WTC11 (cell line): Measurements from ENCODE around the gene WNT3A. TPM values are rescaled to one million over a fixed set of nuclear protein-coding genes. Genes with fewer than 3 reads are reported as not detected.

ENCODE experiments used
- ATAC-seq: fragments of 200-7000 bp; cut with Tn5 transposase; 2 replicates; pipeline ENCODE4 v1.10.0; 2021; ENCODE audit warnings: mild to moderate bottlenecking, moderate library complexity
- CTCF ChIA-PET: fragments of 300-600 bp; sonication (Branson Sonifier 250); formaldehyde crosslinking; loops from one replicate; lab custom pipeline; 2021; ENCODE audit warnings: antibody characterized with exemption; lab: Charles Lee
- POLR2A ChIA-PET: fragments of 350-600 bp; sonication (Branson Sonifier 250); formaldehyde crosslinking; loops from one replicate; lab custom pipeline; 2021; ENCODE audit warnings: antibody characterized with exemption; lab: Charles Lee
- DNase-seq: peaks from one replicate; pipeline ENCODE4 v3.0.0; 2021; ENCODE audit warnings: low spot score
- H3K27ac Mint-ChIP-seq: 2 replicates; pipeline ENCODE4 v1.8.0; 2021; ENCODE audit warnings: mixed read lengths
- H3K27me3 Mint-ChIP-seq: 2 replicates; pipeline ENCODE4 v1.8.0; 2021; ENCODE audit warnings: low read depth, mild to moderate bottlenecking, moderate library complexity, mixed read lengths
- H3K36me3 Mint-ChIP-seq: 2 replicates; pipeline ENCODE4 v1.8.0; 2021; ENCODE audit warnings: mixed read lengths
- H3K4me1 Mint-ChIP-seq: 2 replicates; pipeline ENCODE4 v1.8.0; 2022; ENCODE audit warnings: mixed read lengths
- H3K4me3 Mint-ChIP-seq: 2 replicates; pipeline ENCODE4 v1.8.0; 2021; ENCODE audit warnings: mild to moderate bottlenecking, moderate library complexity, mixed read lengths
- H3K9me3 Mint-ChIP-seq: 2 replicates; pipeline ENCODE4 v1.8.0; 2021; ENCODE audit warnings: mixed read lengths
- AR ChIP-seq: fragments of 250-450 bp; sonication (Bioruptor Pico); IDR thresholded peaks from 2 replicates; pipeline ENCODE4 v1.9.0; 2021; ENCODE audit warnings: mild to moderate bottlenecking
- ESRRA ChIP-seq: sonication (generic); formaldehyde crosslinking; IDR thresholded peaks from 2 replicates; pipeline ENCODE4 v1.8.1; 2022; ENCODE audit warnings: mild to moderate bottlenecking, missing genetic modification reagents, borderline replicate concordance
- FOXP1 ChIP-seq: sonication (generic); formaldehyde crosslinking; IDR thresholded peaks from 2 replicates; pipeline ENCODE4 v1.8.0; 2022; ENCODE audit warnings: missing genetic modification reagents, mild to moderate bottlenecking, moderate library complexity, borderline replicate concordance
- FOXP4 ChIP-seq: sonication (generic); formaldehyde crosslinking; IDR thresholded peaks from 2 replicates; pipeline ENCODE4 v1.8.0; 2022; ENCODE audit warnings: mild to moderate bottlenecking, missing genetic modification reagents
- GRHL2 ChIP-seq: fragments of 250-450 bp; sonication (Bioruptor Pico); IDR thresholded peaks from 2 replicates; pipeline ENCODE4 v1.8.0; 2022; ENCODE audit warnings: mild to moderate bottlenecking, moderate library complexity; ENCODE audit not compliant: insufficient replicate concordance, severe bottlenecking
- HMGXB4 ChIP-seq: sonication (generic); formaldehyde crosslinking; IDR thresholded peaks from 2 replicates; pipeline ENCODE4 v1.8.1; 2023; ENCODE audit warnings: mild to moderate bottlenecking, moderate library complexity, missing genetic modification reagents
- IRF2 ChIP-seq: sonication (generic); formaldehyde crosslinking; IDR thresholded peaks from 2 replicates; pipeline ENCODE4 v1.8.0; 2022; ENCODE audit warnings: low read depth, missing genetic modification reagents, borderline replicate concordance
- MLX ChIP-seq: sonication (generic); formaldehyde crosslinking; IDR thresholded peaks from 2 replicates; pipeline ENCODE4 v1.8.1; 2023; ENCODE audit warnings: mild to moderate bottlenecking, missing genetic modification reagents, moderate library complexity
- NR2C2 ChIP-seq: sonication (generic); formaldehyde crosslinking; IDR thresholded peaks from 2 replicates; pipeline ENCODE4 v1.8.0; 2022; ENCODE audit warnings: mild to moderate bottlenecking, missing genetic modification reagents
- TEAD1 ChIP-seq: sonication (generic); formaldehyde crosslinking; IDR thresholded peaks from 2 replicates; pipeline ENCODE4 v1.8.0; 2022; ENCODE audit warnings: mild to moderate bottlenecking, missing genetic modification reagents
- USF1 ChIP-seq: sonication (generic); formaldehyde crosslinking; IDR thresholded peaks from 2 replicates; pipeline ENCODE4 v1.8.0; 2022; ENCODE audit warnings: mild to moderate bottlenecking, missing genetic modification reagents
- ZMAT4 ChIP-seq: fragments of 250-450 bp; sonication (Bioruptor Pico); IDR thresholded peaks from 2 replicates; pipeline ENCODE4 v1.9.0; 2021; ENCODE audit warnings: mild to moderate bottlenecking
- ZNF121 ChIP-seq: sonication (generic); formaldehyde crosslinking; IDR thresholded peaks from 2 replicates; pipeline ENCODE4 v1.8.0; 2023; ENCODE audit warnings: missing genetic modification reagents
- ZNF138 ChIP-seq: sonication (generic); formaldehyde crosslinking; conservative IDR thresholded peaks from 2 replicates; pipeline ENCODE4 v1.8.1; 2022; ENCODE audit warnings: mild to moderate bottlenecking, moderate library complexity, missing genetic modification reagents
- ZNF532 ChIP-seq: fragments of 250-450 bp; sonication (Bioruptor Pico); IDR thresholded peaks from 2 replicates; pipeline ENCODE4 v1.9.0; 2021; ENCODE audit warnings: mild to moderate bottlenecking, borderline replicate concordance
- ZSCAN18 ChIP-seq: fragments of 250-450 bp; sonication (Bioruptor Pico); IDR thresholded peaks from 2 replicates; pipeline ENCODE4 v2.1.2; 2022; ENCODE audit warnings: mild to moderate bottlenecking, moderate library complexity
- total RNA-seq: library from RNA; stranded (reverse); gene quantifications from 3 replicates; pipeline ENCODE4 v1.2.3, GENCODE V29; 2021

The WNT3A gene
- total RNA-seq, 1 experiment from 2014 or later, result 0.17 TPM

- Mint-ChIP-seq H3K9me3 (peaks cover 4% of the 10 kb centered on the region), H3K27ac (no peak overlapping the region), H3K4me3 (no peak overlapping the region), H3K36me3 (no peaks in the 10 kb centered on the region), H3K4me1 (no peaks in the 10 kb centered on the region), H3K27me3 (peaks cover 33% of the 10 kb centered on the region)
- DNase-seq, result no peak
- POLR2A ChIA-PET, result no interaction called here
- no peak for ATAC-seq
- CTCF ChIA-PET, result interaction anchor here (1.2 to 1.5 kb wide), 2 partner anchors 17 to 34 kb away, joined by 4 read pairs; no protein-coding TSS in a partner anchor
- TF ChIP-seq ZMAT4 (CRISPR knock-in tag), result no peak
- no peak for TF ChIP-seq ZSCAN18 (CRISPR knock-in tag)
- TF ChIP-seq HMGXB4 (CRISPR knock-in tag), result no peak
- no peak for TF ChIP-seq GRHL2
- no peak for TF ChIP-seq USF1
- no peak for TF ChIP-seq TEAD1 (CRISPR knock-in tag)
- TF ChIP-seq ZNF138 (CRISPR knock-in tag), result no peak
- TF ChIP-seq FOXP1, result no peak
- no peak for TF ChIP-seq NR2C2
- no peak for TF ChIP-seq AR
- no peak for TF ChIP-seq ESRRA (CRISPR knock-in tag)
- TF ChIP-seq FOXP4, result no peak
- no peak for TF ChIP-seq IRF2 (CRISPR knock-in tag)
- no peak for TF ChIP-seq ZNF532
- TF ChIP-seq ZNF121 (CRISPR knock-in tag), result no peak
- TF ChIP-seq MLX (CRISPR knock-in tag), result no peak
These were observed 19.6 kb upstream of the WNT3A start for GRCh38 chr1:227987181-227987580.
